NCI-H774 (cell line): ENCODE results near the gene IFI35.
"Not testable (repeated sequence)": the region's sequence is repeated elsewhere in the genome, so short reads cannot be mapped to it uniquely, and the experiment has no call there.

Experiments used
- DNase-seq: peaks from one replicate; lab custom pipeline; 2025; lab: John Stamatoyannopoulos, UW

The IFI35 gene

DNA sequence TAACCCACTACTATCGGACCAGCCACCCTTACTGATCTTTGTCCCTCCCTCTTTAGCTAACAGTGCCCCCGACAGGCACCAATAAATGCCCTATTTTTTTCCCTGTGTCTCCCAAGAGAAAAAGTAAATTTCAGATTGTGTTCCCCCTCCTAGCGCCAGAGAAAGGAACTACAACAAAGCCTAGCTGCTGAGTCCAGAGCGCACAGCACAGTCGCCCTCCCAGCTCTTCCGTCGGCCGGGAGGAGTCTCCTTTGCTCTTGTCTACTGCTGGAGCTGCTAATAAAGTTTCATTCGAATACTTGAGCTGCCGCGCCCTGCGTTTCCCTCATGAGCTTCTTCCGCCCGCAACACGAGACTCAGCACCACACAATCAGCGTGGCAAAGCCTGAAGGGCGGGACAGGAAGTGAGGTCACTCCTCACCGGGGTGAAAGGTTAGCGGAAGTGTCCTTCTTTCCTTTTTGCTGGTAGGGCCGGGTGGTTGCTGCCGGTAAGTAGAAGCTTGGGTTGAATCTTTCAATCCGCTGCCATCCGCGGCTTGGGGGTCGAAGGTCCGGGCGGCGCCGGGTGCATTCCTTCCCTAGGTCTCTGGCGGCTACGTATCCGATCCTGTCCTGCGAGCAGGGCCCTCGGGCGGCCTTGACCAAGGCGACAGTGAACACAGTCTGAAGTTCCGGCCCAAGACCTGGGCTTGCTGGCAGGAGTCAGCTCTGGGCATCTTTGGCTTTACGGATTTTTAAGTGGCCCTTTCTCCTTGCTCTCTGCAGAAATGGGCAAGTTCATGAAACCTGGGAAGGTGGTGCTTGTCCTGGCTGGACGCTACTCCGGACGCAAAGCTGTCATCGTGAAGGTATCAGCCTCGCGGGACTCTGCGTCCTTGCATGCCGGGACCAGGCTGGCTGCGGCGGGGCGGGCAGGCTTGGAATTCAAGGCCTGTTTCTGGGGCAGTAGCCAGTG, 8.3 kb upstream of the IFI35 start, which contains the start of gene RPL27:
TSS of gene RPL27 (plus strand) at position 436 of the 955 bp plus-strand sequence. CDS start at position 768, 332 bp downstream.
- peak; percentile 100 for DNase-seq

DNA sequence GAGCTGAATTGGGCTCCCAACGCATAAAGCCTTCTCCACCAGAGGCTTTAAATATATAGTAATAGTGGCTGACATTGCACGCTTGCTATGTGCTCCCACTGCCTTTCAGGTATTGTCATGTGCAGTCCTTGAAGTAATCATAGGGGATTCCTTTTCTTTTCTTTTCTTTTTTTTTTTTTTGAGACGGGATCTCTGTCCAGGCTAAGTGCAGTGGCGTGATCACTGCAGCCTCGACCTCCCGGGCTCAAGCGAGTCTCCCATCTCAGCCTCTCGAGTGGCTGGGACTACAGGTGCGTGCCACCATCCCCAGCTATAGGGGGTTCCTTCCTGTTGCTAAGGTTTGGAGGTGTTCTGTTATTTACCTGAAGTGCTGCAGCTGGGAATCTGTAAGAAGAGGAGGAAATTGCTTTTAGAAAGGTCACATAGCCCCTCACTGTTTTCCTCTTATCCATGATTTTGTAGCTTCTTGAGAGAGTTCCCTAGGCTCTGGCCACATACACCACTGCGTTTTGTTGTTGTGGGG, 7.5 kb upstream of the IFI35 start:
- DNase-seq: no peak

GRCh38 chr17:43000894-43001293, 5.7 kb upstream of the IFI35 start:
- not testable (repeated sequence) for DNase-seq

DNA sequence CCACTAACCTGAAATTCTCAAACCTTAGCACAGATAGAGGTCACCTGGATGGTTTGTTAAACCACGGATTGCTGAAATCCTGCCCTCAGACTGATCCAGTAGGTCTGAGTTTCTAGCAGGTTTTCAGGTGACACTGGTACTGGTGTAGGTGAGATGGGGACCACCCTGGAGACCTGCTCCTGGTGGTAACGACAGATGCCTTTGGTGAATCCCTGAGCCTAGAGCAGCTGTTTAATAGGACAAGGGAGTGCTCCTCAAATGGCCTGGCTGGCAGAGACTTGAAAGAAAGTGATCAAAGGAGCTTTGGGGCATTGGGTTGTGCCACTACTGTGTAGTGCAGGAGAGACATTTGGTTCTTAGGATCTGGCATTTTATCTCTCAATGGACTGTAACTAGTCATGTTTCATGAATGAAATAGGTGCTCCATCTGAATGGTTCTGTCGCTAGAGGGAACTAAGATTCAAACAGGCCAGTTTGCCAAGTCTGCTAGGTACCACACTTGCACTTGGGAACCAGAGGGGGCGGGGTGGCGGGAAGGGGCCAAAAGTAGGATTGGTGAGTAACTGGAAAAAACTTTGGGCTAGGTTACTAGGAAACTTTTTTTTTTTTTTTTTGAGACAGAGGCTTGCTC, 2.9 kb upstream of the IFI35 start:
- DNase-seq: no peak

DNA sequence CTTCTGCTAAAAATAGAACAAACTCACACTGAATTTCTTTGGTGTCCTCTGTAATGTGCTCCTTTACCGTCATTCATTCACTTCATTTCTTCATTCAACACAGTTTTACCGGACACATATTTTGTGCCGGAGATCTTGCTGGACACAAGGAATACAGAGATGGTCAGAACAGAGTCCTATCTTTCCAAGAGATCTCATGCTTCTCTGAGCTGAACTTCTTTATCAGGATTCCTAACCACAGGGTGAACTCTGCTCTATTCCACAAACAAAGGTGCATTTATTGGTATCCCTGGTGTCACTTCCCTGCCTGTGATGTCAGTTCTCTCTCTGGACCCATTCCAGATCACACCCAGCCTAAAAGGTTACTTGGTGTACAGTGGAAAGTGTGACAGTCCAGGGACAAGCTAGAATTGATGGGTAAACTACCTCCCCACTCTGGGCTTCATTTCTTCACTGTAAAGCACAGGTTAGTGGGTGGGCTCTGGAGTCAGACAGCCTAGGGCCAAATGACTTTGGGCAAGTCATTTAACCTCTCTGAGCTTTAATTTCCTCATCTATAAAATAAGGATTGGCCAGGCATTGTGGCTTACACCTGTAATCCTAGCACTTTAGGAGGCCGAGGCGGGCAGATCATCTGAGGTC, 4.2 kb downstream of the IFI35 start:
- no peak for DNase-seq

GRCh38 chr17:43011728-43012472, 5.3 kb downstream of the IFI35 start:
- no peak for DNase-seq

GRCh38 chr17:43013296-43013695, 6.7 kb downstream of the IFI35 start:
- DNase-seq: no peak

DNA sequence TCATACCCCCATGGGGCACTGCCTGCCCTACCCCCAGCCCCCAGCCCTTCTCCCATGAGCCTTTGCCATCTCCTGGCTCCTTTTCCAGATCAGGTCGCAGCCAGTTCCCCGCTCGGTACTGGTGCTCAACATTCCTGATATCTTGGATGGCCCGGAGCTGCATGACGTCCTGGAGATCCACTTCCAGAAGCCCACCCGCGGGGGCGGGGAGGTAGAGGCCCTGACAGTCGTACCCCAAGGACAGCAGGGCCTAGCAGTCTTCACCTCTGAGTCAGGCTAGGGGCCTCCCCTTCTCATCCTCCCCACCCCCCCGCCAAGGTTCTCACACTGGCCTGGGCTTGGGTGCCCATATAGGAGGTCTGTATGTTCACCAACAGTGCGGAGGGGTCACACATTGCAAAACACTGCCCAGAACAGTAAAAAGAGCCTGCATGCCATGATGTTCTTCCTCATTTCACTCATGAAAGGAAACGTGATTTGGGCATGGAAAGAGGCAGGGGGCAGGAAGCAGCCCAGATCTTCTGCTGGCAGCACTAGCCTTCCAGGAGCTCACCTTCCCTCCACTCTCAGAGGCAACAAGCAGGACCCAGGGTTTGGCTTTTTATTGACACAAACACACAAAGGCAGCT, 7.5 kb downstream of the IFI35 start:
- no peak for DNase-seq

GRCh38 chr17:43014649-43015542, 8.3 kb downstream of the IFI35 start:
- no peak for DNase-seq

DNA sequence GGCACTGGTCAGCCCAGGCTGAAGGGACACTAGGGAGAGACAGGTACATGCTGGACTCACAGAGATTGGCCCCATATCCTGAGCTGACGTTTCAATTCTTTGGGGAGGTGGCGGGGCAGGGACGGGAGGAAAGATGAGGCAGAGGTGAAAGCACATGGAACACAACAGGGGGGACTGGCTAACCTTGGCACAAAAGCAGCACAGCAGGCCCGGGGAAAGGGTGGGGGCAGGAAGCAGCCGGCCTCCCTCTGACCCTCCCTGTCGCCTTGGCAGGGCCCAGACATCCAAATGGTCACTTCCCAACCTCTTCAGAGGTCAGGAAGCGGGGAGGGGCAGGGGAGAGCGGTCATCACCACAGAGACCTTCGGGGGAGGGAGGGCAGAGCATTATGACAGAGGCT, 9.0 kb downstream of the IFI35 start:
- no peak for DNase-seq

GRCh38 chr17:43016216-43016615, 9.6 kb downstream of the IFI35 start:
- no peak for DNase-seq

DNA sequence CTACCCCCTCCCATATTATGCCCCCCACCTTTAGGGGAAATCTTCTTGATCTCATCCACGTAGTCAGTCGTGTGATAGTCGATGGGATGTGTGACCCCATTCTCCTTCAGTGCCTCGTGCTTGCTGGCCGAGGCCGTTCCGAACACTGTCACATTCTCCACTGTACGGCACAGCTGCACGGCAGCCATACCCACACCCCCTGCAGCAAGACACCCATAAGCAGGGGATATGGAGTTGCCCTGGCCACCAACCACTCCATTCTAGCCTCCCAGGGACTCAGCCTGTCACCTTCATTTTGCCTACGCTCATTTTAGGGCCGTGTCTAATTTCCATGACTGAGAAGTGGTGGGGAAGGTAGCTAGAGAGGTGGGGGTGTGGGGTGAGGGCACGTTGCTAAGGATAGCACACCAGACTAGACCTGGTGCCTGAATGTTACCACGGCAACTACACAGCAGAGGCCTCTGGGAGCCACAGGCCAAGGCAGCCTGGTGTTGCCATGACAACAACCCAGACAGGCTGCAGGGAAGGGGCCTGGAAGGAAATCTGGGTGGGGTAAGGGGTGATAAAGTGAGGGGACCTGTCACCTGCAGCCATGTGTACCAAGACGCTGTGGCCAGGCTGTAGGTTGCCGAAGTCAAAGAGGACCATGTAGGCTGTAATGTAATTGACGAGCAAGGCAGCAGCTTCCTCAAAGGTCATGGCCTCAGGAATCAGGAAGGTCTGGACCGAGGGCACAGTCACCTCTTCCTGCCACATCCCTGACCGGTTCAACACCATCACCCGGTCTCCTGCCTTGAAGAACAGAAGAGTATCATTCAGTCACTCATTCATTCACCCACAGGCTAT, 11.6 kb downstream of the IFI35 start:
- DNase-seq: peak; percentile 41

DNA sequence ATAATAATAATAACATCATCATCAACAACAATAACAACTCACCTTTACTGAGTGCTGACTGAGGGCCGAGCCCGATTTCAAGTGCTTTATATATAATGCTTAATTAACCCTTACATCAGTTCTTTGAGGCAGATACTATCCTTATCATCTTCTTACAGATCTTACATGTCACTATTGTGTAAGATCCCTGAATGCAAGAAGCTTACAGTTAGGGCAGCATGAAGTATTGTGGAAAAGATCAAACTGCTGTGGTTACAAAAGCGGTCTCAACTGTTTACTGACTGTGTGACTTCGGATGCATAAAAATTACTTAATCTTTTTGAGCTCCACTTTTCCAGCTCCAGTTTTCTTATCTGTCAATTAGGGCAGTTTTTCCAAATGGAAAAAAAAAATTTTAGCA, 12.3 kb downstream of the IFI35 start:
- no peak for DNase-seq

- no peak for DNase-seq
These were observed 12.8 kb downstream of the IFI35 start for GRCh38 chr17:43019418-43019817.

GRCh38 chr17:43020030-43020621, 13.5 kb downstream of the IFI35 start:
- no peak for DNase-seq

DNA sequence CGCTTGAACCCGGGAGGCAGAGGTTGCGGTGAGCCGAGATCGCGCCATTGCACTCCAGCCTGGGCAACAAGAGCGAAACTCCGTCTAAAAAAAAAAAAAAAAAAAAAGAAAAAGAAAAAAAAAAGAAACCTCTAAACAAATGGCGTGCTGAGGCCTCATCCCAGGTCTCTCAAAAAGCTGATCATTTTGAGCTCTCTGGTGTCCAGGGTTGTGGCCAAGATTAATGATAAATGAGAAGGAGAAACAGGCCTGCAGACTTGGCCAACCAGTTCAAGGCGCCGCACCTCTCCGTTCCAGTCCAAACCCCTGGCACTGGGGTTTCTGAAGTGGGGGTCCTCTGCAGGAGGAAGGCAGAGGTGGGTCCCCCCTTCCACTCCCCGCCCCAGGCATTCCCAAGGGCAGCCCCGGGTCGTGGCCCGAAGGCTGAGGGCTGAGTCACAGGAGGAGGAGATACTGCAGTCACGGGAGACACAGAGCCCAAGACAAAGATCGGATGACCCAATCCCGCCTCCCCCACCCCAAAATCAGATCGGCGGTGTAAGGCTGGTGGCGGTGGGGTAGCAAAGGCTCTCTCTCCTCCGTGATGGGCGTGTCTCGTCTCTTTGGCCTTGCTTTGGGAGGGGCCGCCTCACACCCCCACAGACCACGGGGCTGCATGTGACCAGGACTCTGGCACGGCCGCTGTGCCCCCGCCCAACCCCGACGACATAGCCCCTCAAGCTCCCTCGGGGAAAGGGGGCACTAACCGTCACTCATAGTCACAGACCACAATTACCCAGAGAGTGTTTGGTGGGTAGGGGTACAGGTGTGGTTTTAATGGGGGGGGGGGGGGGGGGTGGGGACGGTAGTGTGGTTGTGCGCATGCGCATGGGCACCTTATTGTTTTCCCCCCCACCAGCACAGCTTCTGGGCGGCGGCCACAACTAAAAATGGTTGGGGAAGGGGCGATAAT, 14.5 kb downstream of the IFI35 start:
- DNase-seq: peak; percentile 53

GRCh38 chr17:43021741-43022512, 15.3 kb downstream of the IFI35 start, which contains the start of gene VAT1:
Gene VAT1, minus strand, starts transcription at chr17:43022385. Its CDS starts 63 bp downstream, at chr17:43022322.
- peak; percentile 86 for DNase-seq
